ENCODE measurements around the gene WDR41. TPM values are rescaled to one million over a fixed set of nuclear protein-coding genes. Genes with fewer than 3 reads are reported as not detected.

The WDR41 gene
- total and polyA plus RNA-seq, 2 of the 4 experiments (the other 2 are of a cell fraction): 38.1 to 72.1 TPM

DNA sequence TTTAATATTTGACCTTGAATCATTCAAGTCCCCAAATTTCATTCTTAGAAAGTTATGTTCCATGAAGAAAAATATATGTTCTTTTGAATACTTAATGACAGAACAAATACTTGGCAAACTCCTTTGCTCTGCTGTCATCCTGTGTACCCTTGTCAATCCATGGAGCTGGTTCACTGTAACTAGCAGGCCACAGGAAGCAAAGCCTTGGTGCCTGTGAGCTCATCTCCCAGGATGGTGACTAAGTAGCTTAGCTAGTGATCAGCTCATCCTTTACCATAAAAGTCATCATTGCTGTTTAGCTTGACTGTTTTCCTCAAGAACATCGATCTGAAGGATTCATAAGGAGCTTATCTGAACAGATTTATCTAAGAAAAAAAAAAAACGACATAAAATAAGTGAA lies 65.4 kb downstream of the WDR41 start:
- dilution Hi-C loops (cut with HindIII; ENCODE audit: low sequenced_read_pairs, unreplicated experiment) (no loop called here), intact Hi-C loops (cut with micrococcal nuclease) (loop anchor here (5.0 kb wide), 1 partner anchor 66 kb away; the partner anchor contains the start of gene WDR41), in situ Hi-C loops (cut with MboI; ENCODE audit: low sequenced_read_pairs) (no loop called here)
- H3K4me3 ChIP-seq (ENCODE audit: insufficient read depth, low read depth, low read length): no peak overlapping the region
- BruUV-seq (replicated peaks): no TSS peak
- H3K23ac ChIP-seq (ENCODE audit: low read depth, low read length): peak overlapping the region; percentile 39; the same call in 1 of the 2 replicates
- H2BK5ac ChIP-seq (ENCODE audit: low read depth, low read length, poor library complexity, severe bottlenecking): peak overlapping the region; percentile 78
- peaks cover 17% of the 10 kb centered on the region for H3K9me1 ChIP-seq (ENCODE audit: insufficient read depth, low read length)
- peak overlapping the region; percentile 91 for H2BK120ac ChIP-seq (ENCODE audit: low read depth, low read length)
- H3K9me3 ChIP-seq (ENCODE audit: control insufficient read depth, insufficient read depth, low read length): no peaks in the 10 kb centered on the region
- no peak for TF ChIP-seq MXI1 (IDR thresholded peaks at IDR 0.05; ENCODE audit: borderline replicate concordance, low read depth, low read length)
- TF ChIP-seq CTCF (conservative IDR thresholded peaks at IDR 0.05; ENCODE audit: low read depth, low read length): no peak
- no peak for TF ChIP-seq BHLHE40 (IDR thresholded peaks at IDR 0.05; ENCODE audit: low read depth, low read length)
- no peak for TF ChIP-seq FOS (IDR thresholded peaks at IDR 0.05; ENCODE audit: low read depth, low read length)
- TF ChIP-seq RFX5 (IDR thresholded peaks at IDR 0.05; ENCODE audit: low read depth, low read length): no peak
- TF ChIP-seq, protein P1, sequence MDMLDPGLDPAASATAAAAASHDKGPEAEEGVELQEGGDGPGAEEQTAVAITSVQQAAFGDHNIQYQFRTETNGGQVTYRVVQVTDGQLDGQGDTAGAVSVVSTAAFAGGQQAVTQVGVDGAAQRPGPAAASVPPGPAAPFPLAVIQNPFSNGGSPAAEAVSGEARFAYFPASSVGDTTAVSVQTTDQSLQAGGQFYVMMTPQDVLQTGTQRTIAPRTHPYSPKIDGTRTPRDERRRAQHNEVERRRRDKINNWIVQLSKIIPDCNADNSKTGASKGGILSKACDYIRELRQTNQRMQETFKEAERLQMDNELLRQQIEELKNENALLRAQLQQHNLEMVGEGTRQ (IDR thresholded peaks at IDR 0.05; ENCODE audit: low read depth, low read length): no peak
- TF ChIP-seq NFE2L2 (IDR thresholded peaks at IDR 0.05; ENCODE audit: low read depth, low read length): no peak
- TF ChIP-seq RCOR1 (IDR thresholded peaks at IDR 0.05; ENCODE audit: insufficient replicate concordance, low read length): no peak
- TF ChIP-seq CEBPB (IDR thresholded peaks at IDR 0.05; ENCODE audit: low read depth, low read length): no peak
- TF ChIP-seq MAZ (IDR thresholded peaks at IDR 0.05; ENCODE audit: borderline replicate concordance, low read depth, low read length): no peak
- no peak for TF ChIP-seq CHD1 (IDR thresholded peaks at IDR 0.05; ENCODE audit: low read depth, low read length)
- TF ChIP-seq SMC3 (IDR thresholded peaks at IDR 0.05; ENCODE audit: low read depth, low read length): no peak
- no peak for TF ChIP-seq POLR2A (IDR thresholded peaks at IDR 0.05; ENCODE audit: low read depth, low read length)
- TF ChIP-seq ELK1 (IDR thresholded peaks at IDR 0.05; ENCODE audit: borderline replicate concordance, low read depth, low read length): no peak
- no peak for TF ChIP-seq MAFK (IDR thresholded peaks at IDR 0.05; ENCODE audit: low read depth, low read length)
- TF ChIP-seq RAD21 (IDR thresholded peaks at IDR 0.05; ENCODE audit: low read length): no peak
- no peak overlapping the region for H4K91ac ChIP-seq (ENCODE audit: insufficient read depth, low read depth, low read length)
- CTCF ChIA-PET: interaction anchor here (0.6 to 1.1 kb wide), 2 partner anchors 65 to 80 kb away, joined by 3 to 4 read pairs; partner anchors contain the start of gene WDR41
- no peak overlapping the region; the same call in 1 of the 2 replicates for H3K9ac ChIP-seq (ENCODE audit: low read depth, low read length)
- H4K5ac ChIP-seq (ENCODE audit: low read depth, low read length): no peak overlapping the region
- peak overlapping the region; percentile 93 for H3K14ac ChIP-seq (replicated peaks; ENCODE audit: low read depth, low read length)
- no CpG with 5 or more reads among the region's 2 CpGs for WGBS, 2 experiments (ENCODE audit: extremely low coverage in 2 of 2, insufficient read length in 1 of 2)
- ATAC-seq (ENCODE audit: low read depth) (peak; percentile 56), DNase-seq (peak; percentile 80)
- peaks cover 19% of the 10 kb centered on the region for H3K4me1 ChIP-seq (ENCODE audit: control insufficient read depth, insufficient read depth, low read length)
- H2AFZ ChIP-seq (replicated peaks; ENCODE audit: low read length, poor library complexity): no peak overlapping the region
- H3K27me3 ChIP-seq (ENCODE audit: control insufficient read depth, insufficient read depth, low read length): no peaks in the 10 kb centered on the region
- H2AK5ac ChIP-seq (ENCODE audit: low read depth, low read length): peak overlapping the region; percentile 93
- no peak overlapping the region for H3K18ac ChIP-seq (ENCODE audit: low read depth, low read length)
- H3K56ac ChIP-seq (ENCODE audit: extremely low read depth, insufficient read depth, low read length): no peak overlapping the region
- POLR2A ChIA-PET (ENCODE audit: unreplicated experiment): no interaction called here
- peaks cover 0 to 5% of the 10 kb centered on the region in 2 experiments; a peak in 1 of 4 replicates for H3K79me1 ChIP-seq (ENCODE audit: low read depth in 1 of 2, low read length in 2 of 2)
- peak overlapping the region; percentile 88; the same call in 1 of the 3 replicates for H2BK15ac ChIP-seq (ENCODE audit: low read depth, low read length)
- peak overlapping the region; percentile 94 for H3K4ac ChIP-seq (ENCODE audit: low read depth, low read length)
- peak overlapping the region; percentile 49 to 89; a peak in 3 of 4 replicates for H4K8ac ChIP-seq (ENCODE audit: low read depth in 2 of 2, low read length in 2 of 2)
- H3K36me3 ChIP-seq (ENCODE audit: control insufficient read depth, insufficient read depth, low read length): no peaks in the 10 kb centered on the region; the same call in 1 of the 2 replicates
- no peak overlapping the region; the same call in 1 of the 2 replicates for H3K27ac ChIP-seq (ENCODE audit: insufficient read depth, low read length)
- H3K4me2 ChIP-seq (ENCODE audit: low read depth, low read length): no peak overlapping the region
- H2AK9ac ChIP-seq (replicated peaks; ENCODE audit: low read depth, low read length, poor library complexity): no peak overlapping the region
- no peaks in the 10 kb centered on the region for H4K20me1 ChIP-seq (ENCODE audit: insufficient read depth, low read length)
- peak overlapping the region; percentile 91 for H2BK20ac ChIP-seq (ENCODE audit: low read depth, low read length)

Measured in IMR-90 (cell line).